OCI-LY1 (cell line): ENCODE results near the gene TCF3.

Experiments used
- CTCF ChIP-seq: fragments of 200-600 bp; sonication (generic), shearing (Covaris generic); IDR thresholded peaks from 2 replicates; pipeline ENCODE4 v1.5.1; 2017; ENCODE audit warnings: mild to moderate bottlenecking, antibody characterized with exemption, low read length, moderate library complexity, mixed read lengths
- EZH2 ChIP-seq: fragments of 200-600 bp; sonication (generic), shearing (Covaris generic); IDR thresholded peaks from 2 replicates; pipeline ENCODE4 v1.8.0; 2017; ENCODE audit warnings: borderline replicate concordance, mixed run types, mild to moderate bottlenecking, antibody characterized with exemption, low read length, moderate library complexity, mixed read lengths

- no peak for TF ChIP-seq CTCF
- TF ChIP-seq EZH2: no peak
Measured at GRCh38 chr19:1699998-1700732, 47.8 kb upstream of the TCF3 start.
